SK-N-MC (cell line): ENCODE results near the gene SH3PXD2B.

Experiments used
- EZH2 ChIP-seq: fragments of 200-600 bp; sonication (generic); IDR thresholded peaks from one replicate; pipeline ENCODE4 v1.6.1; 2017; ENCODE audit warnings: antibody characterized with exemption
- FOXP2 ChIP-seq: optimal IDR thresholded peaks from 2 replicates; pipeline ENCODE3; 2011; ENCODE audit warnings: mild to moderate bottlenecking, moderate library complexity; ENCODE audit not compliant: insufficient read depth; ENCODE audit errors: extremely low read length, control extremely low read depth
- POLR2AphosphoS5 ChIP-seq: IDR thresholded peaks from 2 replicates; pipeline ENCODE4 v1.6.1; 2012; ENCODE audit warnings: mild to moderate bottlenecking, low read depth, low read length, borderline replicate concordance

GRCh38 chr5:172283020-172283861 is 171.1 kb downstream of the SH3PXD2B start, which contains the start of gene UBTD2:
- TF ChIP-seq POLR2AphosphoS5 (0 out of 2 replicates have a peak, but pooled peaks have one; percentile 13), EZH2 (no peak), FOXP2 (no peak)
